Measurements from ENCODE around the gene INKA1. TPM values are rescaled to one million over a fixed set of nuclear protein-coding genes. Genes with fewer than 3 reads are reported as not detected.
A peak's percentile ranks its signal among the peaks of the same experiment; 100 is the strongest.

INKA1 gene
- total RNA-seq, 1 donor from 2014 or later = 7.9 TPM

DNA sequence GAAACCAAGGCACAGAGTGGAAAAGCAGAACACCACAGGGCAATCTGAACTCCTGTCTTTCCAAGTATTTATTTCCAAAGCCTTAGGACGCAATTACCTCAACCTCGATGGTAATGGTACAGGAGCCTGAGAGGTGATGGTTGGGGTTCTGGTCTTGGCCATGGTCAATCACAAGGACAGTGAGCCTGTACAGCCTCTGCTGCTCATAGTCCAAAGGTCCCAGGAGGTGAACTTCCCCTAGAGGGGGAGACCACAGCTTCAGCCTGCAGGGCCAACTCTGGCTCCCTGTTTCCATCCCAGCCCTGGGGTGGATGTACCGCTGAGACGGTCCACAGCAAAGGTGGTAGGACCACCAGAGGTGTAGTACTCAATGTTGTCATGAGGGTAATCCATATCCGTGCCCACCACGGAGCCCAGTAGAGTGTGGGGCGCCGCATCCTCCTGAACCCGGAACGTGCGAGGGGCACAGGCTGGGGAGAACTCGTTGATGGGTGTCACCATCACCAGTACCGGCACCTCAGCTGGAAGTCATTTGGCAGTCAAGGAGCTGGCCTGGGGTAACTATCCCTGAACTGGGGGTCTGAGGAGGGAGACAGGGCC, 9.5 kb upstream of the INKA1 start:
- H3K9me3 Mint-ChIP-seq (ENCODE audit: low read depth) = no peaks in the 10 kb centered on the region
- TF ChIP-seq, protein P1, sequence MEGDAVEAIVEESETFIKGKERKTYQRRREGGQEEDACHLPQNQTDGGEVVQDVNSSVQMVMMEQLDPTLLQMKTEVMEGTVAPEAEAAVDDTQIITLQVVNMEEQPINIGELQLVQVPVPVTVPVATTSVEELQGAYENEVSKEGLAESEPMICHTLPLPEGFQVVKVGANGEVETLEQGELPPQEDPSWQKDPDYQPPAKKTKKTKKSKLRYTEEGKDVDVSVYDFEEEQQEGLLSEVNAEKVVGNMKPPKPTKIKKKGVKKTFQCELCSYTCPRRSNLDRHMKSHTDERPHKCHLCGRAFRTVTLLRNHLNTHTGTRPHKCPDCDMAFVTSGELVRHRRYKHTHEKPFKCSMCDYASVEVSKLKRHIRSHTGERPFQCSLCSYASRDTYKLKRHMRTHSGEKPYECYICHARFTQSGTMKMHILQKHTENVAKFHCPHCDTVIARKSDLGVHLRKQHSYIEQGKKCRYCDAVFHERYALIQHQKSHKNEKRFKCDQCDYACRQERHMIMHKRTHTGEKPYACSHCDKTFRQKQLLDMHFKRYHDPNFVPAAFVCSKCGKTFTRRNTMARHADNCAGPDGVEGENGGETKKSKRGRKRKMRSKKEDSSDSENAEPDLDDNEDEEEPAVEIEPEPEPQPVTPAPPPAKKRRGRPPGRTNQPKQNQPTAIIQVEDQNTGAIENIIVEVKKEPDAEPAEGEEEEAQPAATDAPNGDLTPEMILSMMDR (IDR thresholded peaks at IDR 0.05) = no peak
- DNase-seq (ENCODE audit: low spot score) = peak; percentile 71

DNA sequence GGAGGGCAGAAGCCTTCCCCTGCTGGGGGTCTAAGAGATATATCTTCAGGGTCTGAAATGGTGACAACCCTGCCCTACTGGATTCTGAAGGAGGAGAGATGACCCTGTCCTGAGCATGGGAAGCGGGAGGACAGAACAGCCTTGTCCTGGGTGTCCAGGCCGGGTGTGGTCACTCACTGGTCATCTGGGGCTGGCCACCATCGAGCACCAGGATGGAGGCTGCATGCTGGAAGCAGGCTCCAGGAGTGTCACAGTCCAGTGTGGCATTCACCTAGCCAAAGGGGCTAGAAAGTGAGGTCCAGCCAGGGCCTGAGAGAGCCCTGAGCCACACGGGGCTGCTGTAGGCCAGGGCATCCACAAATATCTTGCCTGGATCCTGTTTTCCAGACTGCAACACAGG, 8.6 kb upstream of the INKA1 start:
- no peaks in the 10 kb centered on the region for H3K27me3 Mint-ChIP-seq (ENCODE audit: low read depth)
- TF ChIP-seq, protein P1 (IDR thresholded peaks at IDR 0.05) = no peak
- no peaks in the 10 kb centered on the region for H3K36me3 Mint-ChIP-seq (ENCODE audit: low read depth)
- peak; percentile 71 for DNase-seq (ENCODE audit: low spot score)
- no peaks in the 10 kb centered on the region for H3K9me3 Mint-ChIP-seq (ENCODE audit: low read depth)
- H3K4me1 Mint-ChIP-seq (ENCODE audit: low read depth) = peaks cover 3% of the 10 kb centered on the region
- H3K27ac Mint-ChIP-seq (ENCODE audit: unreplicated experiment) = no peak overlapping the region
- H3K4me3 Mint-ChIP-seq (ENCODE audit: unreplicated experiment) = no peak overlapping the region

More for the DNA sequence above, 9.5 kb upstream of the INKA1 start:
- Mint-ChIP-seq H3K36me3 (ENCODE audit: low read depth) (no peaks in the 10 kb centered on the region), H3K27me3 (ENCODE audit: low read depth) (no peaks in the 10 kb centered on the region), H3K27ac (ENCODE audit: unreplicated experiment) (no peak overlapping the region), H3K4me3 (ENCODE audit: unreplicated experiment) (no peak overlapping the region), H3K4me1 (ENCODE audit: low read depth) (no peaks in the 10 kb centered on the region)

DNA sequence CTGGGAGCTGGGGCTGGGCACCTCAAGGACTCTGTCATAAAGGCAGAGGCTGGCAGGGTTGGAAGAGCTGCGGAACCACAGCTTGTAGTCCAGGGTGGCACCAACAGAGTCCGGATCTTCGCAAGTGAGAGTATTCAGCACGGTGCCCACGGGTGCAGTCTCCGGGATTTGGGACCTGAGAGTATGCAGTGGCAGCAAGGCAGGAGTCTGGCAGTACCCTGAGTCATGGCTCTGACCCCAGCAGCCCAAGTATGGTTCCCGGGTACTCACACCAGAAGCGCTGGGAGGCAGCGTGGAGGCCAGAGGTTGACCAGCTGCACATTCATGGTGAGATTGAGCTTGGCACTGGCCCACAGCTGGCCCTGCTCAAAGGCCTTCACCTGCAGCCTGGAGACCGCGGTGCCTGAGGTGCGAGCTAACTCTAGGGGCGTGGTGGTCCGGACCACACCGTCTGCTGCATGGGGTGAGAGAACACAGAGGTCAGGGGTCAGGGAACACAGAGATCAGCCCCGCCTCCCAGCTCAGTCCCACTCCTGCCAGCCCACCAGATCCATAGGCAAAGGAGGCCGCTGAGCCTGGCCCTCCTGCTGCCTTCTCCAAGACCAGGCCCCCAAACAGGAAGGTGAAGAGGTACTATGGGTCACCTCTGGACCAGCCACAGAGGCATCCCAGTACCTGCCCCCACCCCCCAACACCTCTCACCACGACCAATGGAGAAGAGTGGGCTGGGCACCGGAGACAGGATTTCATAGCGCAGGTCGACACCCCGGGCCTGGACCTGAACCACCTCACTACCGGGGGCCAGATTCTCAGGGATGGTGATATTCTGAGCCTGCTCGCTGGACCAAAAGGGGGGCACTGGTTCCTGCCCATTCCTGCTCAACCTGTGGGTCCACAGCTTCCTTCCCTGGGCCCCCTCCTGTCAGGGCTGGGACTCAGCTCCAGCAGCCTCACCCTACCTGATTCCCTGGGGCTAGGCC, 7.8 kb upstream of the INKA1 start:
- no peak for DNase-seq (ENCODE audit: low spot score)
- TF ChIP-seq, protein P1 (IDR thresholded peaks at IDR 0.05) = no peak
- no peak overlapping the region for H3K4me3 Mint-ChIP-seq (ENCODE audit: unreplicated experiment)
- H3K27ac Mint-ChIP-seq (ENCODE audit: unreplicated experiment) = no peak overlapping the region
- no peaks in the 10 kb centered on the region for H3K9me3 Mint-ChIP-seq (ENCODE audit: low read depth)
- H3K27me3 Mint-ChIP-seq (ENCODE audit: low read depth) = no peaks in the 10 kb centered on the region
- no peaks in the 10 kb centered on the region for H3K36me3 Mint-ChIP-seq (ENCODE audit: low read depth)
- peaks cover 9% of the 10 kb centered on the region for H3K4me1 Mint-ChIP-seq (ENCODE audit: low read depth)

DNA sequence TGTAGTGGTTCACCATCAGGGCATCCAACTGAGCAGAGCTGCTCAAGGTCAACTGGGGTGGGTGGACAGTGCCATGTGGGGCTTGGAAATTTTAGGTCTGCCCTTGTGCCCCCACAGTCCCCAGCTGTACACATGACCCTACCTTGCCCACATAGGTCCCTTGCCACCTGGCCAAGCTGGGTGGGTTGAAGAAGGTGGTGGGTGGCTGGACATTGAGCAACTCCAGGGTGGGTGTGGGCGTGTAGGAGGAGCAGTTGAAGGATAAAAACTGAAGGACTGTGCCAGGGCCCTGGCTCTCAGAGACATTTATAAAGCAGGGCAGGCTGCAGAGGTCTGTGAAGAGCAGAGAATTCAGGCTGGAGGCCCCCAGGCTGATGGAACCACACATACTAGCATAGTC, 4.0 kb upstream of the INKA1 start:
- Mint-ChIP-seq H3K9me3 (ENCODE audit: low read depth) (no peaks in the 10 kb centered on the region), H3K4me3 (ENCODE audit: unreplicated experiment) (no peak overlapping the region), H3K36me3 (ENCODE audit: low read depth) (no peaks in the 10 kb centered on the region), H3K27me3 (ENCODE audit: low read depth) (peaks cover 2% of the 10 kb centered on the region), H3K4me1 (ENCODE audit: low read depth) (peaks cover 19% of the 10 kb centered on the region), H3K27ac (ENCODE audit: unreplicated experiment) (no peak overlapping the region)
- no peak for DNase-seq (ENCODE audit: low spot score)
- TF ChIP-seq, protein P1 (IDR thresholded peaks at IDR 0.05) = no peak

DNA sequence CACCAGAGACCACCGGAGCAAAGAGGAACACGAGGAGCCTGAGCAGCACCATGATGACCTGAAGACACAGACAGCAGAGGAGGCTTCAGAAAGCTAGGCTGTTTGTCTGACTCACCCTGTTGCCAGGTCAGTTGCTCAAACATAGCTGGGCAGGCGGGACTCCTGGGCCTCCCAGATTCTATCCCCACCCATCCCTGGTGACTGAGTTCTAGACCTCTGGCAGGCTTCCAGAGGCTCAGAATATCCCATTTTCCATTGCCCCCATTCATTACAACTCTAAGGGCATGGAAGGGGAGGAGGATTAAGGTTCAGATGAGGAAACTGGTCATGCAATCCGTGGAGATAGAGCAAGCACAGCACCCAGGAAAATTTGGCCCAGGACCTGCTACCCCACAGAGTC, 3.3 kb upstream of the INKA1 start, which contains the start of gene CDHR4:
TSS of gene CDHR4 (minus strand) at position 113 of the 400 bp plus-strand sequence. CDS start at position 52, 61 bp downstream.
- Mint-ChIP-seq H3K9me3 (ENCODE audit: low read depth) (no peaks in the 10 kb centered on the region), H3K27me3 (ENCODE audit: low read depth) (peaks cover 2% of the 10 kb centered on the region), H3K36me3 (ENCODE audit: low read depth) (no peaks in the 10 kb centered on the region), H3K27ac (ENCODE audit: unreplicated experiment) (no peak within 1 kb of the TSS), H3K4me3 (ENCODE audit: unreplicated experiment) (no peak within 1 kb of the TSS), H3K4me1 (ENCODE audit: low read depth) (peaks cover 26% of the 10 kb centered on the region)
- TF ChIP-seq, protein P1 (IDR thresholded peaks at IDR 0.05) = no peak
- DNase-seq (ENCODE audit: low spot score) = no peak
